Prostate gland (tissue), 2 donors: ENCODE measurements around the gene PAIP2B.

Experiments used
- CTCF ChIP-seq, 4 experiments: fragments of 200-600 bp in 2 of 4; fragments of 450-650 bp in 2 of 4; sonication (generic) in 2 of 4; IDR thresholded peaks; 1 replicate in 3 of 4; 2 replicates in 1 of 4; pipeline ENCODE4 v1.5.1; 2016 to 2019; ENCODE audit warnings: antibody characterized with exemption in 4 of 4, mild to moderate bottlenecking in 2 of 4, moderate library complexity in 2 of 4
- POLR2A ChIP-seq: fragments of 450-650 bp; IDR thresholded peaks from one replicate; pipeline ENCODE4 v1.6.1; 2016; ENCODE audit warnings: antibody characterized with exemption, mild to moderate bottlenecking

GRCh38 chr2:71215447-71215846 is 11.5 kb downstream of the PAIP2B start:
- no peak for TF ChIP-seq CTCF (IDR thresholded peaks at IDR 0.05)
- no peak for TF ChIP-seq POLR2A
